Measurements from ENCODE around the gene DDHD1. TPM values are rescaled to one million over a fixed set of nuclear protein-coding genes. Genes with fewer than 3 reads are reported as not detected.

DDHD1 gene
- total RNA-seq, 2 donors from 2014 or later = 46.7 to 146 TPM

DNA sequence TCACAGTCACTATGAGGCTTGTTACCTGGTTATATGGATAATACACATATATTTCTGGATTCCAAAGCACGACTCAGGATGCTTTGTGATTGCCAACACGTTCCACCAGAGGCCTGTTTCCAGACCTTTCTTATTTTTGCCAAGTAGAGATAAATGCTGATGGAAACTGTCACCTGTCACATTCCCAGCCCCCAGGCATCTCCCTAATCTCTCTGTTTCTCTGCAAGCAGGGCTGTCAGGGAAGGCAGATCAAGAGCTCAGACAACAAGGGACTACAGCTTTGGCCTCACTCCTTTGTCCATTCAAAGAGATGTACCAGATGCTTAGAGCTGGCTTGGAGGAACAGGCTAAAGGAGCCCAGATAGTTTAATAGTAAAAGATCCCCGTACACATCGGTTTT lies 21.8 kb upstream of the DDHD1 start:
- H3K27me3 Mint-ChIP-seq = no peaks in the 10 kb centered on the region
- H3K27ac Mint-ChIP-seq = no peak overlapping the region
- H3K36me3 Mint-ChIP-seq (ENCODE audit: low read depth) = no peaks in the 10 kb centered on the region
- H3K4me3 Mint-ChIP-seq = no peak overlapping the region
- peaks cover 3% of the 10 kb centered on the region for H3K9me3 Mint-ChIP-seq
- peaks cover 7% of the 10 kb centered on the region for H3K4me1 Mint-ChIP-seq
- no peak for ATAC-seq (replicated peaks)

DNA sequence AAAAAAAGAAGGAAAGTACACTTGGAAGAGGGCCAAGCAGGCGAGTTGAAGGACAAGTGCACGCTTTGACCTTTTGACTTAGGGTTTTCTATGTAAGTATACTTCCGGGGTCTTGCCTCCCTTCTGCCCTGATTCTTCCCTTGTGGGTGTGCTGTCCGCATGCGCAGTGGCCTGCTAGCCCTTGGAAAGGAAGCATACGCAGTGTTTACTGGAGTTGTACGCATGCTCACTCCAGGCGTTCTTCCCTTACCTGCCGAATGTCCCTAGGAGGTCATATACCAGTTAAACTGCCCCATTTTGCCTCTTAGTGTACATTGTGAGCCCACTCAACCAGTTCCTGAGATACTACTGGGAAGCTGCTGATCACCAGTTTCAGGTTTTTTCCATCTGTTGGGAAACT lies 15.7 kb upstream of the DDHD1 start:
- no peaks in the 10 kb centered on the region for H3K9me3 Mint-ChIP-seq

DNA sequence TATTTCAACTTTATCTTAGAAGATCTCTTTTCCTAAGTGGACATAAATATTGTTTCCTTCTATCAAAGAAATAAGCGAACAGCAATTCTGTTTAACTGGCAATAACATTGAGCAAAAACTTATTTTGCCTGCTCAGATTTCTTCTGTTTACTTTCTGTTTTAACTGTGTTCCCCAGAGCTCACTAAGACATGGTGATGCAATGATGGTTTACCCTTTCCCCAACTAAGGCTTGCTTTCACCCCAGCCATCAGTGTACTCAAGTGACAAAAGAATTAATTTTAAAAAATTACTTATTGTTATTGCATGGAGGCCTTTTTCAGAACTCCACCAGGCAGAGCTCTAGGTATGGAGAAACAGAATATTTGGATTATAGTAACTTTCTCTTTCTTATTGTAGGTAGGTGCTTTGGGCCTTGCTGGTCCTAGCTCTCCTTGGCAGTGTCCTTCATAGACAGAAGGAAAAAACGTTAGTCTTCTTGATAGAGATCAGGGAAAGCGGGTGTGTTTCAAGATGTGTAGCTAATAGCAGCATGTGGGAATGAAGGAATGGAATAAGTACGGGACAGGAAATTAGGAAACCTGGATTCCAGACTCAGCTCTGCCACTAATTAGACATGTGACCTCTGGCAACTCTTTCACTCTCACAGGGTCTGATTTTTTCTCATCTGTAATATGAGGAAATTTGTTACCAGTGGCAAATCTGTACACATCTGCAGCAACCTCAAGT lies 14.6 kb upstream of the DDHD1 start:
- Mint-ChIP-seq H3K4me3 (no peak overlapping the region), H3K4me1 (peaks cover 4% of the 10 kb centered on the region), H3K36me3 (ENCODE audit: low read depth) (no peaks in the 10 kb centered on the region), H3K27ac (no peak overlapping the region), H3K9me3 (no peaks in the 10 kb centered on the region), H3K27me3 (no peaks in the 10 kb centered on the region)
- ATAC-seq (replicated peaks) = no peak

More for the DNA sequence above, 15.7 kb upstream of the DDHD1 start:
- Mint-ChIP-seq H3K36me3 (ENCODE audit: low read depth) (no peaks in the 10 kb centered on the region), H3K27ac (no peak overlapping the region), H3K4me1 (peaks cover 4% of the 10 kb centered on the region), H3K27me3 (no peaks in the 10 kb centered on the region), H3K4me3 (no peak overlapping the region)
- ATAC-seq (replicated peaks) = no peak

DNA sequence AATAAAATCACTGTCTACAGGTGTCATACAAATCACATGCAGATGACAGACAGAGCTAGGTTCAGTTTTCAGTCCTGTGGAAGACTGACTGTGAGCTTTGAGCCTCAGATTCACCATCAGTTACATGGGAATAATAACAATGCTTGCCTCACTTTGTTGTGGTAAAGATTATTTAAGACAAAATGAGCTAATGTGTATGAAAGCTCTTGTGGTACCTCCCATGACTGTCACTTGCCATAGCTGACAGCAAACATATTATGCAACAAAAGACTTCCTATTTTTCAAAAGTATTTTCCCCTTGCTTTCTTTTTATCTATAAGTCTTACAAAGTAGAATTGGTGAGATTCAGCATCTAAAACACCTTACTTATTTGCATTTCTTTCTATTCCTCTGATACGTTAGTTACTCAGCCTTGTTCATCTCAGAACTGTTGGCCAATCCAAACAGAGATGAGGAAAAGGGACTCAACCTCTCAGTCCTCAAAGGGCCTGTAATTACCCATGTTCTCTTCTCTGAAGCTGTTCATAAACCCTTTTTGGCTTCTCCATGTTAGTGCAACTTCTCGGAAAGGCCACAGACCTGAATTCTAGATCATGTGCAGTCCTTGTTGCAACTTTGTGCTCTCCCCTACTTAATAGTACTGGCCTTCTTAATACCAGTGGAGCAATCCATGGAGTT lies 8.8 kb upstream of the DDHD1 start:
- Mint-ChIP-seq H3K27ac (peak overlapping the region; percentile 72), H3K27me3 (no peaks in the 10 kb centered on the region), H3K36me3 (ENCODE audit: low read depth) (no peaks in the 10 kb centered on the region), H3K4me3 (no peak overlapping the region), H3K9me3 (no peaks in the 10 kb centered on the region), H3K4me1 (no peaks in the 10 kb centered on the region)
- peak; percentile 89 for ATAC-seq (replicated peaks)

DNA sequence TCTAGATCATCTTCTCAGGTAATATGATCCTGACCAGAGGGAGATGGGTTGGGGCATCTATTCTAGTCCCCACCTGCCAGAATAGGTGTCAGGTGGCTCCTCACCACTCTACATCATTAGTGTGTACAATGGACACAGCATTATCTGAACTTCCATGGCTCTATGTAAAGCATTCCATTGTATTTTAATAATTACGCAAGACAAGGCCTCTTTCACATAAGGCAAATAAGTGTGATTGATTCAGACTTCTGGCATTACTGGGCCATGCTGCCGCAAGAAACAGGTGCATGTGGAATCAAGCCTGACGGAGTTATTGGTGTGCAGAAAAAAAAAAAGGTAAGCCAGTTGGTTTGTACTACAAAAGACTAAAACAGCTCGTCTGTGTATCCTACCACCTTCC lies 3.1 kb upstream of the DDHD1 start:
- peaks cover 23% of the 10 kb centered on the region for H3K36me3 Mint-ChIP-seq (ENCODE audit: low read depth)
- H3K9me3 Mint-ChIP-seq = no peaks in the 10 kb centered on the region
- H3K4me3 Mint-ChIP-seq = no peak overlapping the region
- peaks cover 11% of the 10 kb centered on the region for H3K4me1 Mint-ChIP-seq
- H3K27ac Mint-ChIP-seq = no peak overlapping the region
- ATAC-seq (replicated peaks) = no peak
- H3K27me3 Mint-ChIP-seq = no peaks in the 10 kb centered on the region

DNA sequence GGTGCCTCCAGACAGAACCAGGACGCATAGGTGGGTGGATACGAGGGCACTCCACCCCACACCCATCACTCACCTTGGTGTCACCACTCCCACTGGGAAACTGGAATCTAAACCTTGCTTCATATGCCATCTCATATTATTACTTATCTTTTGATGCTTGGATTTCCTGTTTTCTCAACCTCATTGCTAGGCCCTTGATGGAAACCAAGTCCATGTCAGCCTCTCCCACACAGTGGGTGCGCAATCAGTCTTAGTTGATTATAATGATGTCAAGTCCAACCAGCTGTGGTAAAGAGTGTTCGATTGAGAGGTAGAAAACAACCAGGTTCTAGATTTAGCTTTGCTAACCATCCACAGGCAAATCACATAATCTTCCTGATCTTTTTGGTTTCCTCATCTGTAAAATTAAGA lies 584 bp upstream of the DDHD1 start:
- peak; percentile 73 for ATAC-seq (replicated peaks)

DNA sequence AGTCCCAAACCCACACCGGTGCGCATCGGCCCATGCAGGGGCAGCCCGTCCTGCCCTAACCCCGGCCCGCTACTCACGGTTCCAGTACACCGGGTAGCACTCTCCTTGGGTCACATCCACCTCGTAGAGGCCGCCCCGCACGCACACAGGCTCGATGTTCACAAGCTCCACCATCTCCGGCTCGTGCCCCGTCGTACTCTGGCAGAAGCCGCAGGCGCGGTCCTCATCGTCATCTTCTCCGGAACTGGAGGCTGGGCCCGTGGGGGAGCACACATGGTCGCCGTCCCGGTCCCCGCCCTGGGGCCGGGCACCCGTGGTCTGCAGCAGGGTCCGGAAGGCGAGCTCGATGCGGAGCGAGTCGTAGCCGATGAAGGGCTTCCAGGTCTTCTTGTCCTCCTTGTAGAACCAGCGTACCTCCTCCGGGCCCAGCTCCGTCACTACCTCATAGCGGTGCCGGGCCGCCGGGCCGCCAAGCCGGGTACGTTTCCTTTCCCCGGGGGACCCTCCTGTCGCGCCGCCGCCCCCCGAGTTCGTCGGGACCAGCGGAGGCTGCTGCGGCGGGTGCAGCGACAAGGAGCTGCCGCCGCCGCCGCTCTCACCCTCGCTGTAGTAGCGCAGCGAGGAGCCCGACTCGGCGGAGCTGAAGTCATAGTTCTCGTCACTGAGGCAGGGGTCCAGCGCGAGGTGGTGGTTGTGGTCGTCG lies 788 bp downstream of the DDHD1 start:
- no peaks in the 10 kb centered on the region for H3K27me3 Mint-ChIP-seq
- peak overlapping the region; percentile 82 for H3K4me3 Mint-ChIP-seq
- no peaks in the 10 kb centered on the region for H3K9me3 Mint-ChIP-seq
- peaks cover 33% of the 10 kb centered on the region for H3K4me1 Mint-ChIP-seq
- ATAC-seq (replicated peaks) = peak; percentile 22
- peaks cover 62% of the 10 kb centered on the region for H3K36me3 Mint-ChIP-seq (ENCODE audit: low read depth)
- peak overlapping the region; percentile 99 for H3K27ac Mint-ChIP-seq

More for the DNA sequence above, 584 bp upstream of the DDHD1 start:
- Mint-ChIP-seq H3K27me3 (no peaks in the 10 kb centered on the region), H3K4me1 (peaks cover 22% of the 10 kb centered on the region), H3K9me3 (no peaks in the 10 kb centered on the region), H3K36me3 (ENCODE audit: low read depth) (peaks cover 48% of the 10 kb centered on the region), H3K4me3 (peak overlapping the region; percentile 82), H3K27ac (peak overlapping the region; percentile 96)

DNA sequence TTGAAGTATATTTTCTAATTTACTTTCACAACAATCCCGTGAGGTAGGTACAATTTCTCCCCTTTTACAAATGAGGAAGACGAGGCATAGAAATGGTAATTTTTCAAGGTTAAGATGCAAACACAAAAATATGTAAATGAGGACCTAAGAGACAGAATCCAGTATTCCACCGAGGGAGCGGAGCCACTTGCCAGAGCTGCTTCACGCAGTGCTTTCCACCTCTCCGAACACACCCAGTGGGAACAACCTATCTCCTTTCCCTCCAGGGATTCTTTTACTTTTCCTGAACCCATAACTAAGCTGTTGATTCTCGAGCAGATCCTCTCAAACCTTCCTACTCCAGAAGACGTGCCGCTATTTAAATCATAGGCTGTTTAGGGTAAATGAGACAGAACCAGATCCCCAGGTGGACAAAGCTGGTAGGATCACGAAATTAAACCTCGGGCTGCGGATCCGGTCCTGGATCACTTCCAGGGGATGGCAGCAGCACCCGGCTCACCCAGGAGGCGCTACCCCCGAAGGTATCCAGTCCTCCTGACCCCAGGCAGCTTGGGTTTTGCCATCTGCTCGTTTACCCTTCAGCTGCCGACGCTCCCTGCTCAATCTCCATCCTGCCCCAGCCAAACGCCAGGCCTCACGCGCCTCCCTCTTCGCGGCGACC lies 1.5 kb downstream of the DDHD1 start:
- Mint-ChIP-seq H3K27me3 (no peaks in the 10 kb centered on the region), H3K4me3 (peak overlapping the region; percentile 82), H3K27ac (peak overlapping the region; percentile 99), H3K9me3 (no peaks in the 10 kb centered on the region), H3K4me1 (peaks cover 38% of the 10 kb centered on the region), H3K36me3 (ENCODE audit: low read depth) (peaks cover 69% of the 10 kb centered on the region)
- ATAC-seq (replicated peaks) = no peak

DNA sequence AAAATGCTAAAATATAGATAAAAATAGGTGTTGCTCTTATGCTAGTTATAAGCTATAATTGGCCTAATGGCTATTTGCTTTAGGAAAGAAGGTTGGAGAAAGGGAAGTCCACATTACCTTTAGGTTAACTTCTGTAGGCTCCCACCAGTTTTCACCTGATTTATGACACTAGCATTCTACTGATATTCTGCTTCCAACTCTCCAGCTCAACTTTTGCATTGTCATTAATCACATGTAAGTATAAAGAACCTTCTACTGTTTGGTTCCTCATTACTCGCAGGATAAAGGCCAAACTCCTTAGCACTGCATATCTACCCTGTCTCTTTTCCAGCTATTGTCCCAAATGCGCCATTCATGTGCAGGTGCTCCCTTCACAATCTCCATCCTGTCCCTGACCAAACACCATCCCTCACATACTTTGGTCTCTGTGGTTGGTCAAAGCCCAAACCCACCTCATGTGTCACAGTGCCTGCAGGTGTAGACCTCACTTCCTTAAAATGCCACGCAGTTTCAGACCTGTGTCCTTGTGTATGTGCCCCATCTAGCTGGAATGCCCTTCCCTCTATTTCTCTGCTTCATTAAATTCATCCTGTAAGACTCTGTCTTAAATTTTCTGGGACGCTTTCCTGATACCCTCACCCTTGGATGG lies 3.3 kb downstream of the DDHD1 start:
- Mint-ChIP-seq H3K4me1 (peaks cover 43% of the 10 kb centered on the region), H3K27ac (peak overlapping the region; percentile 99), H3K4me3 (peak overlapping the region; percentile 82), H3K27me3 (no peaks in the 10 kb centered on the region), H3K9me3 (no peaks in the 10 kb centered on the region), H3K36me3 (ENCODE audit: low read depth) (peaks cover 87% of the 10 kb centered on the region)
- ATAC-seq (replicated peaks) = no peak

DNA sequence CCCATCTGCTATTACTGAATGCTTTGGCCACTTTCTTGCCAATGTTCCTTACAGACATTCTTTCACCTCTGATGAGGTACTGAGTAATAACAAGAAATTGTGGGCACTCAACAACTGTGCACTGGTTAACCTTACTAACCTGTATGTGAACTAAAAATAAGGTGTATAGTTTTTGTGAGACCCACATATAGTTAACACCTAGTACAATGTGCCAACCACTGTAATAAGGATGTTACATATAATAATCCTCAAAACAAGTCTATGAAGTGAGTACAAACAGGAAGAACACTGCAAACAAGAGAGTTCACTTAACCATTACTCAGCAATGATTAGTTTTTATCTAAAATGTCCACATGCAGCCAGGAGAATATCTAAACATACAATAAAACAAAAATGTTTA lies 4.5 kb downstream of the DDHD1 start:
- Mint-ChIP-seq H3K4me3 (peak overlapping the region; percentile 82), H3K9me3 (no peaks in the 10 kb centered on the region), H3K27me3 (no peaks in the 10 kb centered on the region), H3K36me3 (ENCODE audit: low read depth) (peaks cover 95% of the 10 kb centered on the region), H3K27ac (peak overlapping the region; percentile 77), H3K4me1 (peaks cover 32% of the 10 kb centered on the region)
- ATAC-seq (replicated peaks) = peak; percentile 14

DNA sequence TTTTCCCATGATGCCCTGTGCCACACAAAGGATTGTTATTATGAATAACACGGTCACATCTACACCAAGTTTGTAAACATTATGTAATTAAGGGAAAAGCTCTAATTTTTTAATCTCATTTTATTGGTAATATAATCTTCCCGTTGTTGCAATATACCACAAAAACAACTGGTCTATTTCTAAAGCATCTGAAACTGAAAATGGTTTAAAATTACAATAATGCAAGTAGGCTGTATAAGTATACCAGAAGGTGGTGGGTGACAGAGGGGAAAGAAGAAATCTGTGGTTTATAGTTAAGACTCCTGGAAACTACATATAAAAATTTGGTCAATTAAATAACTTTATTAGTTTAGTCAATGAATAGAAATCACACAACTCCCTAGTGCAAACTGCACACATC lies 5.2 kb downstream of the DDHD1 start:
- Mint-ChIP-seq H3K27ac (peak overlapping the region; percentile 77), H3K36me3 (ENCODE audit: low read depth) (peaks cover 97% of the 10 kb centered on the region), H3K27me3 (no peaks in the 10 kb centered on the region), H3K9me3 (peaks cover under 1% of the 10 kb centered on the region), H3K4me1 (peaks cover 38% of the 10 kb centered on the region), H3K4me3 (peak overlapping the region; percentile 82)
- ATAC-seq (replicated peaks) = no peak

DNA sequence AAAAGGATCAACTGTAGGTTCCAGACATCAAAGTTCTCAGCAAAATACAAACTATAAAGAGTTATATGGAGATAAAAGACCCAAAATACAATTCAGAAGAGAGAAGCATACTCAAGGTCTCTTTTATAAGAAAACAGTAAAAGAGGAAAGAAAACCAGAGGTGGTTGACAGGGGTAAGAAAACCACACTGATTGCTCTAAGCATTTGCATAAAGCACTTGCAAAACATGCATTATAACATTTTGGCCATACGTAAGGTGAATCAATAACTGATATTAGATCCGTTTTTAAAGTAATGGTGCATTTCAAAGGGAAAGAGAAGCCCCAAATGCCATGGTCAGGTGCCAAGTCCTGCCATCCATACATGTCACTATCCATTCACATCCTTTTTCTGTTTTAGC lies 5.9 kb downstream of the DDHD1 start:
- no peak for ATAC-seq (replicated peaks)
- Mint-ChIP-seq H3K4me3 (peak overlapping the region; percentile 82), H3K27ac (no peak overlapping the region)

DNA sequence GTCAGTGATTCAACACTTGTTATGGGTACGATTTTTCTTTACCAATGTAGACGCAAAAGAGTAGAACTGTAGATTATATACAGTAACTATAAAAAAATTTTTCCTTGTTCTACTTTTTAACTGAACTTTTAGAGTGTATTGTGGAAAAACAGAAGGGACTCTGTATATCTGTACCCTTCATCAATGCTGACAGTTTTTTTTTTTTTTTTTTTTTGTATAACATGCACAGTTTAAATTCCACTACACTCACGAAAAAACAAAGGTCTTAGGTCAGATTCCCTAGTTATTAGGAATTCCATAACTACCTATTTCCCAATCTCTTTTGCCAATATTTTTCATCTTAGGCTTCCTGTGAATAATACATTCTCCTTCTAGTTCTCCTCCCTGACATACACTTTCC lies 6.4 kb downstream of the DDHD1 start:
- Mint-ChIP-seq H3K4me3 (peak overlapping the region; percentile 82), H3K4me1 (peaks cover 42% of the 10 kb centered on the region), H3K27me3 (no peaks in the 10 kb centered on the region), H3K9me3 (peaks cover 5% of the 10 kb centered on the region), H3K36me3 (ENCODE audit: low read depth) (peaks cover 100% of the 10 kb centered on the region), H3K27ac (no peak overlapping the region)
- ATAC-seq (replicated peaks) = no peak

More for the DNA sequence above, 5.9 kb downstream of the DDHD1 start:
- Mint-ChIP-seq H3K36me3 (ENCODE audit: low read depth) (peaks cover 100% of the 10 kb centered on the region), H3K27me3 (no peaks in the 10 kb centered on the region), H3K4me1 (peaks cover 42% of the 10 kb centered on the region), H3K9me3 (peaks cover 5% of the 10 kb centered on the region)

DNA sequence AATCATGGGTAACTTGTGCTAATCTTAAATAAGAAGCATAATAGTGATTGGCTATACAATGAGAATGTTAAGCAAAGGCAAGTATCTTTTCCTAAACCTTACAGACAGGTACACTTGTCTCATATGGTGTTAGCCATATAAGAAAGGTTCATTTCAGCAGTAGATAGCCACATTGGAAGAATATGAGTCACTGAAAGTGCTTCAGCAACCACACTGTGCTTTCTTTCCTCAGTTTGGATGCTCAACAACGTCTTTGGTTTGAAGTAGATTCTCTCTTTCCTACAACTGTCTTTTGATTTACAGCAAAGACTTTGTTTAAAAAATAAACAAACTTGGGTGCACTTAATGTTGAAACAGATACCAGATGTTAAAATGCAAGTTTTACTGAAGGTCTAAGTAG lies 8.9 kb downstream of the DDHD1 start:
- H3K36me3 Mint-ChIP-seq (ENCODE audit: low read depth) = peaks cover 100% of the 10 kb centered on the region
- H3K27me3 Mint-ChIP-seq = no peaks in the 10 kb centered on the region
- peaks cover 14% of the 10 kb centered on the region for H3K9me3 Mint-ChIP-seq
- H3K27ac Mint-ChIP-seq = no peak overlapping the region
- peaks cover 39% of the 10 kb centered on the region for H3K4me1 Mint-ChIP-seq
- ATAC-seq (replicated peaks) = peak; percentile 87
- peak overlapping the region; percentile 54 for H3K4me3 Mint-ChIP-seq

All from activated T-helper 17 cell treated with anti-CD3 and anti-CD28 coated beads, Interleukin-2, amount 50 U/mL, for 72 hours (primary cell).